Fibroblast of the conjunctiva (primary cell): Measurements from ENCODE around the gene THRB.
"Not testable (repeated sequence)": the region's sequence is repeated elsewhere in the genome, so short reads cannot be mapped to it uniquely, and the experiment has no call there.

Experiments
- DNase-seq: peaks from one replicate; pipeline ENCODE4 v3.0.0-alpha.2; 2010; ENCODE audit warnings: low read depth

Gene THRB

DNA sequence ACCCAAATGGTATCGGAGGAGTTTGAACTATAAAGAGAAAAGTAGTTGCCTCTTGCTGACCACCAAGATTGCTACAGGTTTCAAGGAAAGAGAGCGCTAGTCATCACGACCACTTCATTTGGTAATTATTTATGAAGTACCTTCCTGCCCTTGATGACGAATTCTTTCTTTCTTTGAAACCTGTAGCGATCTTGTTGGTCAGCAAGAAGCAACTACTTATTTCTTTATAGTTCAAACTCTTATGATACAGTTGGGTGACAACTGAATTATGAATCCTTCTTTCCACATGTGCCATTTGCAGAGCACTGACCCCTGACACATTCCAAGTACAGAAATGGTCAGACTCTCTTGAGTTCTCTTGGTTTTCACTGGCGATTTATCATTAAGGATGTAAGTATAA is 46.8 kb downstream of the THRB start:
- DNase-seq = no peak

DNA sequence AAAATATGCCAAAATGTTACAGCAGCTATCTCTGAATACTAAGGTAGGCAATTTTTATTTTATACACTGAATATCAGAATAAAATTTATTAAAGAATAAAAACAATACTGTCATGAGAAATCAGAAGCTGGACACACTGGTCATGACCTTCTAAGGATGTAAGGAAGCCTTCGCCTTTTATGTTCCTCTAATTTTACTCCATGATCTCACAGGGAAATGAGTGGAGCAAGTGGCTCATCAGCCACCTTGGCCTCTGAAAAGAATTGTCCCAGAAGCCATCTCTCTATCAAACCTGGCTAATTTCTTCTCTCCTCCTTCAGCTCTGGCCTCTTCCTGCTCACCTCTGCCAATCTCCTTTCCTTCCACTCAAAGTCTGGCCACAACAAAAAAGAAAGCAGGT is 48.6 kb downstream of the THRB start:
- no peak for DNase-seq

DNA sequence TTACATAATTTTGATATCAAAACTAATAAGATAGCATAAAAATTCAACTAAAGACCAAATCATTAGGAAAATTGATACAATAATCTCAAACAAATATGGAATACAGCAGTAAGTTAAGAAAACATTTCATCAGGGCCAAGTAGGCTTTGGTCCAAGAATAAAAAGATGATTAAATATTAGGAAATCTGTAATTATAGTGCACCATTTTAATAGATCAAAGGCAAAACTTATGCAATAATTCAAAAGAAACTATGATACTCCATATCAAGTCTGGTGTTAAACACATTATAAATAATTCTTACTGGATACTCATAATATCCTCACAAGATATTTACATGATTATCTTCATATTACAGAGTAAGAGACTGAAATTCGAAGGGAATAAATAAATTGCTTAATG is 51.2 kb downstream of the THRB start:
- no peak for DNase-seq

DNA sequence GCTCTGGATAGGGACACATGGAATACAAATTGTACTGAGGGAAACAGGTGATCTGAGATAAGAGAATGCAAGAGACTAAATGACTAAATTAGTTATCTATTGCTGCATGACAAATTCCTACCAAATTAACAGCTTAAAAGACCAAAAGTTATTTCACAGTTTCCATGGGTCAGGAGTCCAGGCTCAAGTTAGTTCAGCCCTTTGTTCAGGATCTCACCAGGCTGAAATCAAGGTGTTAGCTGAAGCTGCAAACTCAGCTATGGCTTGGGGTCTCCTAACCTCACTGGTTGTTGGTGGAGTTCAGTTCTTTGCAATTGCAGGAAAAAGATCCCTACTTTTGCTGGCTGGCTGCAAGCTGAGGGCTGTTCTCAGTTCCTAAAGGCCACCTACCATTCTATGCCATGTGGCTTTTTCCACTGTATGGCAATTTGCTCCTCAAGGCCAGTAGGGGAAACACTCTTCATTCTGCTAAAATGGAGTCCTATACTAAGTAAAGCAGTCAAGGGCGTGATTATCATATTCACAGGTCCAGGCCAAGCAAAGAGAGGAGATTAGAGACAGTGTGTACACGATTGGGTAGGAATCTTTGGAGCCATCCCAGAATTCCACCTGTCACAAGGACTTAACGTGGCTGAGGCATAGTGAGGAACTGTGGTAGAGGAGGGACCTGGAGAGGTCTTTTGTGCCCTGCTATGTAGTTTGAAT is 53.7 kb downstream of the THRB start:
- no peak for DNase-seq

DNA sequence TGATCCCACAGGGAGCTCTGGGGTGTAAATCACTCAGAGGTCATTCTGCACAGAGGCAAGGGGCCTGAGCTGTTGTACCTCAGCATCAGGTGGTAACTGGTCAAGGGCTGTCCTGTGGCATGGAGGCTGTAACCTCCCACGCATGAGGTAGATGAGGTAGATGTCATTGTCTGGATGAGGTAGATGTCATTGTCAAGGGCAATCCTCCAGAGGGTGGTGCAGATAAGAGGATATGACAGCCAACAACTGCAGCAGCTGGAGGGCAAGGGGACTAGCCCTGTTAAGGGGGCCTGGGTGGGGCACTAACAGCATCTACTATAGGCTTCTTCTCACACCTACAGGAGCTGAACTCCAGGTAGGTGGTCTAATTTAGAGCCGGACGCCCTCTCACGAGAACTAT is 55.6 kb downstream of the THRB start:
- no peak for DNase-seq

DNA sequence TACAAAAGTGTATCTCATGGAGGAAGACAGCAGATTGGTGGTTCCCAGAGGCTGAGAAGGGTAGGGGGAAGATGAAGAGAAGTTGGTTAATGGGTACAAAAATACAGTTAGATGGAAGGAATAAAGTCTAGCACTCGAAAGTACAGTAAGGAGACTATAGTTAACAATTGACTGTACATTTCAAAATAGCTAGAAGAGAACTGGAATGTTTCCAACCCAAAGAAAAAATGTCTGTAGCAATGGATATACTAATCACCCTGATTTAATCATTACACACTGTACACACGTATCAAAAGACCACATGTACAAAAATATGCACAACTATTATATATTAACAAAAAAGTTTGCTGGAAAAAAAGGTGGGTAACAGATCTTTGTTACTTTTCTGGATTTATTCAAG is 57.3 kb downstream of the THRB start:
- DNase-seq = no peak

DNA sequence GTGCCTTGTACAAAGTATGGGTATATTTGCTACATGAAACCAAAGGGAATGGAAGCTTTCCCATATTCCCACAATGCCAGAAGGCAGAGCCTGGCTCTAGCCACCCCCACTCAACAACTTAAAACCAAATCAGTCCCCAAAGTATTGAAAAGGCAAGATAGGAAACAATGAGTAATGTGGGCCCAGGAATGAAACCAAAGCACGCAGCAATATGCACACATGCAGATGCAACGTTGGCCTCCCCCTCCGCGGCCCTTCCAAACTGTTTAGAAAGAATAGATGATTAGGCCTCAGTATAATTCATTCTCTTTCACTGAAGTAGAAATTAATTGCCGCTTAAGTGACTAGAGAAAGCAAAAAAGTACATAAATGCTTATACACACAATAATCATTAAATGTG is 59.1 kb downstream of the THRB start:
- DNase-seq = no peak

- no peak for DNase-seq
These were observed 60.0 kb downstream of the THRB start for GRCh38 chr3:24434651-24435050.

DNA sequence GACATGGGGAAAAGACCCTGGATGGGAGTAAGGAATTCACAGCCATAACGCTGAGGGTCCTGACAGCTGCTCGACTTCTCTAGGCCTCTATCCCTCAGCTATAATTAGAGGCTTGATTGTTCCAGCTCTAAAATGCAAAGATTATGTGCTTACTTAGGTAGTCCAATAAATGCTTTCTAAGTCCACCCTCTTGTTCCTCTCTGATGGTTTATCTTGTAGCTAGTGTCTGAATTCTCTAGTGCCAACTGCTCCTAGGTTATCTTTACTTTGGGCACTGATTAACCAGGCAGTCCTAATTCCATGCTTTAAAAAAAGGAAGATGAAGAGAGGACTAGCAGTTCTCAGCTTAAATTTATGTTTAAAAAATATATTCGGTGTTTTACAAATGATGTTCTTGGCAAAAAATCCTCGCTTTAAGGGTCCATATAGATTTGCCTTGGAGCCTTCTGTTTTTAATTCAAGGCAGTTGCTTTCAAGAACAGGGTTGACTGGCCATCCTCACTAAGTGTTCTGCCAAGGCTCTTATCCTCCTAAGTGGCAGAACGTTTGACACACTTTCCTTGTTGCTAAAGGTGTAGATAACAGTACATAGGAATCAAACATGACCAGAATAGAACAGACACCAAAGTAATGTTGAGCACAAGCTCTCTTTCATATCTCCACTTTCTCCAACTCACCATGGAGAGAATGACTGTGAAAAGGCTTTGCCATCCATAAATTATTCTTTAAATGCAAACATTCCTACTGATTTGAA is 60.6 kb downstream of the THRB start:
- DNase-seq = no peak

- DNase-seq = no peak
These were observed 61.7 kb downstream of the THRB start for GRCh38 chr3:24432989-24433388.

DNA sequence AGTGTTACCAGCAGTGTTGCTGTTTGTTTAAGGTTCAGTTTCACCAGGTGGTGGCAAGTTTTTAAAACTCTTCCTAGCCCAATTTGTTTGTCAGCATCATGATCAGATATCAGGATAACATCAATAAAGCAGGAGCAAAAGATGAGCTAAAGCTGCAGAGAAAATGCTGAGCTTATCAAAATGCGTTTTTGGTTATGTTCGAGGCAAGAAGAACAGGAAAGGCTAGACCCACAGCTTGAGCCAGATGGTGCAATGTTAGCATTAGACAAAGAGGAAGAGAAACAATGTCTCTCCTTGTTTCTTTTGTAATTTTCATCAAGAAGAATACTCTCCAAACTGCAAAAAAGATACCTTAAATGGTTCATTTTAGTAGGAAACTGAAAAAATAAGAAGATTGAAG is 66.2 kb downstream of the THRB start:
- no peak for DNase-seq

DNA sequence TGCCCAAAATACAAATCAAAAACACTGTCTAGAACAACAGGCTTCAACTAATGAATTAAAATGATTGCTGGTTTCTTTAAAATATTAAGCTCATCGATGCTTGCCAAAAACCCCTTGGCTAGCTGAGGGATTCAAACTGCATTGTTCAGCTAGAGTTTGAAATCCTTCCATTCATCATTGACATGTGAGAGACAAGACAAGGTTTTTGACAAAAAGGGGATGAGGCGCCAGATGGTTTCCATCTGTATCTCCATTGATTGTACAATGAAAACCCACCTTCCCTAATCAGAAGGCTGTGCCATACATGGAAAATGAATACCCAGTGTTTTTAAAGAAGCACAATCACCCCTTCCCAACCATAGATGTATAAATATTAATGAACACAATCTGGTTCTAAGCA is 67.8 kb downstream of the THRB start:
- no peak for DNase-seq

DNA sequence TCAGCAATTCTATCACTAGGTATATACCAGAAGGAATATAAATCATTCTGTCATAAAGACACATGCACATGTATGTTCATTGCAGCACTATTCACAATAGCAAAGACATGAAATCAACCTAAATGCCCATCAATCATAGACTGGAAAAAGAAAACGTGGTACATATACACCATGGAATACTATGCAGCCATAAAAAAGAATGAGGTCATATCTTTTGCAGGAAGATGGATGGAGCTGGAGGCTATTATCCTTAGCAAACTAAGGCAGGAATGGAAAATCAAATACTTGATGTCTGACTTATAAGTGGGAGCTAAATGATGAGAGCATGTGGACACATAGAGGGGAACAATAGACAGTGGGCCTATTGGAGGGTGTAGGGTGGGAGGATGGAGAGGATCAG is 73.8 kb downstream of the THRB start:
- not testable (repeated sequence) for DNase-seq

DNA sequence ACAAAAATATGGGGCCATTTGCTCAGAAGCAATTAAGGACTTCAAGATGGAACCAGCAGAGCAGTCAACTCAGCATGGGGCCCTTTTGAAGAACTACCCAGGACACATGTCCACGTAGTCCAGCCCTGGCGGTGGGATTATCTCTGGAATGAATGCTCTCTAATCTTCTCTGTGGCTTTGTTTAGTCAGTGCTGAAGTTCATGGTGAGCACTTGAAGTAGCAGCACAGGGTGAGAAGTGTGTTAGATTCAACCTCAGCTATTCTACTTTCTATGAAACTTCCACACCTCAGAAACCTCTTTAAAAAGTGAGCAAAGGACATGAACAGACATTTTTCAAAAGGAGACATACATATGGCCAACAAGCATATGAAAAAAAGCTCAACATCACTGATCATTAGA is 74.4 kb downstream of the THRB start:
- no peak for DNase-seq

DNA sequence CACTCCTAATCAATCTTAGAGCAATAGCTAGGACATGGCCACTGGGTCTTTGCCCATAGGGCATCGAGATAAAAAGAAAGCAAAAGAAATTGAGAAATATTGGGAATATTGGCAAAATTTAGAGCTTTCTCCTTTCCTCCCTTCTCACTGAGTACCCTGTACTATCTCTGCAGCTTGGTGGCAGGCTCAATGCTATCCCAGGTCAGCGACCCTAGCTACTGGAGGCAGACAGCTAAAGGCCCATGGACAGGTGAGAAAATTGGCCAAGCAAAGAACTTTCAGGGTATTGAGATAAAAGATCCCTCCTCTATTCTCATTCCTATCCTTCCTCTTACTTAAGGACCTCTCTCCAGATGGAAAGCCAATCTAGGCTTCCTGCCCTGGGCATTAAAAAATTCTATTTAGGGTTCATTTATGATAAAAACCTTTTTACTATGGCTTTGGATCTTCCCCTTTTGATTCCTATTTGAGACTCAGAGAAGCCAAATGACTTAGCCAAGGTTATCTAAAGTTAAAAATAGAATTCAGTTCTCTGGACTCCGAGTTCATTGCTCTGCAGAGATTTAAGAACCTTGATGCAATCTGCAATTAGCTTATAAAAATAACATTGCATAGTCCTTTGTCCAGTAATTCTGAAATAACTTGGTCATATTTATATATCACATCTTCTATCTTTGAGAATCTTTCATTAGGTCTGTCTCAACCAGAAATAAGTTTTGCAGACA is 75.4 kb downstream of the THRB start:
- no peak for DNase-seq

GRCh38 chr3:24417730-24418129 is 76.9 kb downstream of the THRB start:
- no peak for DNase-seq

GRCh38 chr3:24416224-24416623 is 78.4 kb downstream of the THRB start:
- no peak for DNase-seq

DNA sequence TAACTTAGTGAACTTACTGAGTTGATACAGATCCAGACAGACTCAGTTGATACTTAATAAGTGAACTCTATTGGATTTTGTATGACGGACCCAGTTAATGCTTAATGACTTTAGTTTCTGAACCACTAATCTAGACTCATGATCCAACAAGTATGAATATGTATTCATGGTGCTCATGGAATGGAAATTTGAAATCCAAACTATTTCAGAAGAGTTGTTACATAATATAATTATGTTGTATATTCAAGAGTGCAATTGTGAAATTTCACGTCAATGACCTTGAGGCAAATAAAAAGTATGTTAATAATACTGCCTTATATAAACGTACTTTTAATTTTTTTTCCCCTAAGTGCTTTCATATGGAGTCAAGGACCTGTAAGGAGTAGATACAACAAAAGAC is 78.8 kb downstream of the THRB start:
- DNase-seq = no peak

DNA sequence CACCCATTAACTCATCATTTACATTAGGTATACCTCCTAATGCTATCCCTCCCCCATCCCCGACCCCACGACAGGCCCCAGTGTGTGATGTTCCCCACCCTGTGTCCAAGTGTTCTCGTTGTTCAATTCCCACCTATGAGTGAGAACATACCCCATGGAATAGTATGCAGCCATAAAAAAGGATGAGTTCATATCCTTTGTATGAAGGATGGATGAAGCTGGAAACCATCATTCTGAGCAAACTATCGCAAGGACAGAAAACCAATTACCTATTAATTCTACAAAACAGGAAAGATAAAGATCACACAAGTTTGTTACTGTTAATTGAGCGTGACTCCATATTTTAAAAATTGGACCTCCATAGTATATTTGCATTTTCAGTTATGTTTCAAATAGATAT is 81.0 kb downstream of the THRB start:
- DNase-seq = not testable (repeated sequence)

GRCh38 chr3:24410860-24411259 is 83.8 kb downstream of the THRB start:
- DNase-seq = no peak

DNA sequence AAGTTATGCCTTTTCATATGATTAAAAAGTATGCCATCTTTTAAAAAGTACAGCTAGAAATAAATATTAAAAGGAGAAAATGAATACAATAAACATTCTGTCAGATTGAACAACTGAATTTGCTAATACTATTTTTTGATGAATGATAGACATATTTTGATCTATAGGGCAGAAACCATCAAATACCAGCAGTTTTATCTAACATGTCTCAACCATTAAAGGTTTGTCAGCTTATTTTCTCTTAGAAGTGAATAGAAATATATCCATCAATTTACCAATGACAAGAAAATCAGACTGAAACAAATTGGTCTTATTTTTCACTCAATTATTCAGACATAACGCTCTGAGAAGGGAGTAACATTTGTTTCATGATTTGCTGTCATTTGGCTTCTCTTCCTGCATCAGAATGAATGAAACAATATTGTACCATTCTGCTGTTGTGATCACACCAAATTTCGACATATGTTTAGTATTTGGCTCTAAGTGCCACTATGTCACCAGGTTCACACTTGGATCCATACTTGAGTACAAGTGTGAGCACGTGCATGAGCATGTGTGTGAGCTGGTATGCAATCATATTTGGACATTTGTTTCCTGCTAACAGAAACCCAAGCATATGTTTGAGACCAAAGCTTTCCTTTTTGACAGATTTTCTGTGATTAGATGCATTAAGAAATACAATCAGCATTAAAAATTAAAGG is 86.5 kb downstream of the THRB start:
- DNase-seq = no peak

- DNase-seq = no peak
These were observed 87.8 kb downstream of the THRB start for GRCh38 chr3:24406900-24407299.

- no peak for DNase-seq
These were observed 89.6 kb downstream of the THRB start for GRCh38 chr3:24405057-24405456.
